ENCODE measurements around the gene PCDH1.

The PCDH1 gene

GRCh38 chr5:141815796-141816180, 62.4 kb downstream of the PCDH1 start:
- TF ChIP-seq SIN3A (IDR thresholded peaks at IDR 0.05; ENCODE audit: borderline replicate concordance, insufficient read depth, low read length) (no peak), FOXP2 (optimal IDR thresholded peaks at IDR 0.05; ENCODE audit: borderline replicate concordance, extremely low read depth, extremely low read length, insufficient read depth) (no peak), POLR2AphosphoS5 (IDR thresholded peaks at IDR 0.05; ENCODE audit: low read depth, low read length) (no peak)
- TF ChIP-seq, protein P1, sequence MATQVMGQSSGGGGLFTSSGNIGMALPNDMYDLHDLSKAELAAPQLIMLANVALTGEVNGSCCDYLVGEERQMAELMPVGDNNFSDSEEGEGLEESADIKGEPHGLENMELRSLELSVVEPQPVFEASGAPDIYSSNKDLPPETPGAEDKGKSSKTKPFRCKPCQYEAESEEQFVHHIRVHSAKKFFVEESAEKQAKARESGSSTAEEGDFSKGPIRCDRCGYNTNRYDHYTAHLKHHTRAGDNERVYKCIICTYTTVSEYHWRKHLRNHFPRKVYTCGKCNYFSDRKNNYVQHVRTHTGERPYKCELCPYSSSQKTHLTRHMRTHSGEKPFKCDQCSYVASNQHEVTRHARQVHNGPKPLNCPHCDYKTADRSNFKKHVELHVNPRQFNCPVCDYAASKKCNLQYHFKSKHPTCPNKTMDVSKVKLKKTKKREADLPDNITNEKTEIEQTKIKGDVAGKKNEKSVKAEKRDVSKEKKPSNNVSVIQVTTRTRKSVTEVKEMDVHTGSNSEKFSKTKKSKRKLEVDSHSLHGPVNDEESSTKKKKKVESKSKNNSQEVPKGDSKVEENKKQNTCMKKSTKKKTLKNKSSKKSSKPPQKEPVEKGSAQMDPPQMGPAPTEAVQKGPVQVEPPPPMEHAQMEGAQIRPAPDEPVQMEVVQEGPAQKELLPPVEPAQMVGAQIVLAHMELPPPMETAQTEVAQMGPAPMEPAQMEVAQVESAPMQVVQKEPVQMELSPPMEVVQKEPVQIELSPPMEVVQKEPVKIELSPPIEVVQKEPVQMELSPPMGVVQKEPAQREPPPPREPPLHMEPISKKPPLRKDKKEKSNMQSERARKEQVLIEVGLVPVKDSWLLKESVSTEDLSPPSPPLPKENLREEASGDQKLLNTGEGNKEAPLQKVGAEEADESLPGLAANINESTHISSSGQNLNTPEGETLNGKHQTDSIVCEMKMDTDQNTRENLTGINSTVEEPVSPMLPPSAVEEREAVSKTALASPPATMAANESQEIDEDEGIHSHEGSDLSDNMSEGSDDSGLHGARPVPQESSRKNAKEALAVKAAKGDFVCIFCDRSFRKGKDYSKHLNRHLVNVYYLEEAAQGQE (IDR thresholded peaks at IDR 0.05; ENCODE audit: insufficient read depth in 1 of 2, low read depth in 2 of 2, low read length in 2 of 2): no peak

DNA sequence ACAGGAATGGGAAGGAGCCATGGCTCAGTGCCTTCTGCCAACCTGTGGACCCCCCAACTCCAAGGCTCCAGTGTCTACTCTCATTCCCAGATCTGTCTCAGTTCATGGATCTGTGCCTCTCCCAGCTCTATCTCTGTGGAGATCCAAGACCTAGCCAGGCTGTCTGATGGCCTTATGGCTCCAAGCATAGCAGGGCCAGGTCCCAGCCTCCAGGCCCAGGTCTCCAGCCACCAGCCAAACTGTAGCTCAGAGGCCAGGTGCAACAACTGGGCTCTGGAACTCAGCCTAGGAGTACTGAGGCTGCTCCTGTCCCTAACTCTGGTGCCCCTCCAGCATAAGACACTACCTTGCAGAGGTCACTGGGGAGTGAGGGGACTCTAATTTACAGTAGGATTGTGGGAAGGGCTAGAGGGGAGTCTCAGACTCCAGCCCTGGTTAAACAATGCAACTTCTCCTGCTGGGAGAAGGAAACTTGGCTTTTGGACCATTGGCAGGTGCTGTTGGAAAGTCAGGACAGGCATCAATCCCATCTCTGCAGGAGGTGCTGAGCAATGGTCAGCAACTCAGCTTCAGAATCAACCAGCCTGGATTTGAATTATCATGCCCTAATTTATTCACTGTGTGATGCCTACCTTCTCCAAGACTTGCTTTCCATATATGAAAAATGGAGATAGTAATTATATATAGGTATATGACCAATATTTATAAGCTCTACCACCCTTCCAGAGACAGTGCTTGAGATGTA, 63.0 kb downstream of the PCDH1 start:
- TF ChIP-seq, protein P1 (IDR thresholded peaks at IDR 0.05; ENCODE audit: insufficient read depth in 1 of 2, low read depth in 2 of 2, low read length in 2 of 2): no peak
- TF ChIP-seq FOXP2 (optimal IDR thresholded peaks at IDR 0.05; ENCODE audit: borderline replicate concordance, extremely low read depth, extremely low read length, insufficient read depth) (no peak), POLR2AphosphoS5 (IDR thresholded peaks at IDR 0.05; ENCODE audit: low read depth, low read length) (no peak), TAF1 (IDR thresholded peaks at IDR 0.05; ENCODE audit: borderline replicate concordance, insufficient read depth, low read length) (no peak), SIN3A (IDR thresholded peaks at IDR 0.05; ENCODE audit: borderline replicate concordance, insufficient read depth, low read length) (no peak)

- TF ChIP-seq FOXP2 (optimal IDR thresholded peaks at IDR 0.05; ENCODE audit: borderline replicate concordance, extremely low read depth, extremely low read length, insufficient read depth) (peak; percentile 59), SIN3A (IDR thresholded peaks at IDR 0.05; ENCODE audit: borderline replicate concordance, insufficient read depth, low read length) (no peak)
- TF ChIP-seq, protein P1 (IDR thresholded peaks at IDR 0.05; ENCODE audit: insufficient read depth in 1 of 2, low read depth in 2 of 2, low read length in 2 of 2): peak; percentile 60 to 61; a peak in 2 of 4 replicates
Observed at GRCh38 chr5:141814064-141814964, 63.9 kb downstream of the PCDH1 start.

DNA sequence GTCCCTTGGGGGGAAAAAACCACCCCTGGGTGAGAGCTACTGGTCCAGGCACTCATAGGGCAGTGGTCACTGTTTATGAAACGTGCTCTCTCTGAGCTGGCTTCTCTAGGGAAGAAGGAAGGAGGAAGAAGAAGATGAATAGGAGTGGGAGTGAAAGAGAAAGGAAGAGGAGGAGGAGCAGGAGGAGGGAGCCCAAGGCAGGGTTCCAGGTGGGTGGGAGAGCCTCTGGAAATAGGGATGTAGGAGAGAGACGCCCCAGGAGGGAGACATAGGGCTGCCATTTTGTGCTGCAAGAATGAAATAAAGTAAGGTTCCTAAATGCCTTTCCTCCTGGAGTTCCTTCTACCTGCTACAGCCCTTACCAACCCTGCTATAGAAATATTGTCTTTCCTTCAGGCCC, 65.7 kb downstream of the PCDH1 start:
- no peak for TF ChIP-seq TAF1 (IDR thresholded peaks at IDR 0.05; ENCODE audit: borderline replicate concordance, insufficient read depth, low read length)
- no peak for TF ChIP-seq SIN3A (IDR thresholded peaks at IDR 0.05; ENCODE audit: borderline replicate concordance, insufficient read depth, low read length)
- TF ChIP-seq, protein P1 (IDR thresholded peaks at IDR 0.05; ENCODE audit: insufficient read depth in 1 of 2, low read depth in 2 of 2, low read length in 2 of 2): no peak
- no peak for TF ChIP-seq POLR2AphosphoS5 (IDR thresholded peaks at IDR 0.05; ENCODE audit: low read depth, low read length)
- TF ChIP-seq FOXP2 (optimal IDR thresholded peaks at IDR 0.05; ENCODE audit: borderline replicate concordance, extremely low read depth, extremely low read length, insufficient read depth): no peak
